ENCODE measurements around the gene CACNA1D. TPM values are rescaled to one million over a fixed set of nuclear protein-coding genes. Genes with fewer than 3 reads are reported as not detected.

The CACNA1D gene
- 0.49 and 8.0 TPM in 2 replicates for total RNA-seq

DNA sequence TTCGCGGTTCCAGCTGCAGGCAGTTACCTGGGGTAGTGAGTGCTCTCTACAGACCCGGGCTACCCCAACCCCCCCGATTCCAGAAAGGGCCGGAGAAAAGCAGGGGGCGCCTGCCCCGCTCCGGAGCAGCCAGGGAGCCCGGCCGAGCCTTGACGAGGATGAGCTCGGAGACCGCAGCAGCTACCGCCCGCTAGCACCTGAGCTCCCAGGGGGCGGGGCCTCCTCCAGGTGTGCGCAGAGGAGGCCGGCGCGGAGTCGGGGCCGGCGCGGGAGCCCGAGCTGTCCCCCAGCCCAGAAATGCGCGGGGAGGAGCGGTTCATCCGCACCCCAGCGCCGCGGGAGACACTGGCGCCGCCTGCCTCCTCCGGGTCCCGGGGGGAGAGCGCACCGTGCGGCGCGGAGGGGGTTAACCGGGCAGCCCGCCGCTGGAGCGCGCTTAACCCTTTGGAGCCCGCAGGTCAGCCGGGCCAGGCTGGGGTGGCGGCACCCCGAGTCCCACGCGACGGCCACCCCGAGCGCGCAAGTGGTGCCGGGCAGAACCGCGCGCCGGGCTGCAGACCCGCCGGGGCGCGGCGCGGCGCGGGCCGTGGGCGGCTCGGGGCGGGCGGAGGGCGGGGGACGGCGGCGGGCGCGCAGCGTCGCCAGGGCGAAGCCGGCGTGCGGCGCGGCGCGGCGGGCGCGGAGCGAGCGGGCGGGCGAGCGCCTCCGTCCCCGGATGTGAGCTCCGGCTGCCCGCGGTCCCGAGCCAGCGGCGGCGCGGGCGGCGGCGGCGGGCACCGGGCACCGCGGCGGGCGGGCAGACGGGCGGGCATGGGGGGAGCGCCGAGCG lies at the start of gene CACNA1D:
CACNA1D (plus strand) TSS at position 649 of the 829 bp plus-strand sequence. CDS start 556 bp downstream, outside the sequence.

DNA sequence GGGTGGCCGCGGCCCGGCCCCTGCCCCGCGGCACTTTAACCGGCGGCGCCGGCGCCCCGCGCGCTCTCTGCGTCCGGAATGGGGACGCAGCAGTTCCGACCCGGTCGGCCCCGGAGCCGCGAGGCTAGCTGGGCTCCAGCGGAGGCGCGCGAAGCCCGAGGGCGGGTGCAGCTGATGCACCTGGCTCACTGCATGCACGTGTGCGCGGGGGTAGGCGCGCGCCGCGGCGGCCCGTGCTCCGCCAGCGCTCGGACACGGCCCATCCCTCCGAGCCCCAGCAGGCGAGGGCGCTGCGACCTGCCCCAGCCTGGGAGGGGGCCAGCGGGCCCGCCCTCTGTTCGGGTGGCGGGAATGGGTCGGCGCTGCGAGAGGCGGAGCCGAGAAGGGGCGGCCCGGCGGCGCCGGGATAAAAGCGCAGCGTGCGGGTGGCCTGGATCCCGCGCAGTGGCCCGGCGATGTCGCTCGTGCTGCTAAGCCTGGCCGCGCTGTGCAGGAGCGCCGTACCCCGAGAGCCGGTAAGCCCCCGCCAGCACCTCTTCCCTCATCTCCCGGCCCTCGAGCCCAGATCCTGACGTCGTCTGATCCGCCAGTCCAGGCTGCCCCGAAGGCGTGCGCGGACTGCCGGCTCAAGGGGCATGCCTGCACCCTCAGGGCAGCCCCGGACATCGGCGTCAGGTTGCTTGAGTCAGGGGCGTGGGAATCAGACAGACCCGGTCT lies 351.9 kb downstream of the CACNA1D start, which contains the start of the genes CHDH and IL17RB:
CHDH (minus strand) TSS at position 286 of the 717 bp plus-strand sequence. CDS start 22,411 bp downstream, outside the sequence.
IL17RB (plus strand) TSS at position 435 of the 717 bp plus-strand sequence; CDS start at position 456, 21 bp downstream.

Other genes starting within 250 kb of the CACNA1D start
- gene TKT, start 238.6 kb upstream of the CACNA1D start, total RNA-seq, result 497 and 835 TPM in 2 replicates
- 9.5 and 11.3 TPM in 2 replicates for gene DCP1A, start 147.1 kb upstream of the CACNA1D start, total RNA-seq